HL-60 (cell line): ENCODE results near the gene OSBP2.
A peak's percentile ranks its signal among the peaks of the same experiment; 100 is the strongest.

Source experiments
- DNase-seq, 2 experiments: peaks; one replicate each; pipeline ENCODE4 v3.0.0-alpha.2; 2010 to 2020; ENCODE audit warnings: low read depth in 1 of 2, low spot score in 1 of 2
- H3K27ac ChIP-seq: fragments of 250-450 bp; sonication (Bioruptor Pico); replicated peaks from 2 replicates; pipeline ENCODE4 v1.5.1; 2020; ENCODE audit warnings: mild to moderate bottlenecking, moderate library complexity
- H3K27me3 ChIP-seq: fragments of 250-450 bp; sonication (Bioruptor Pico); 2 replicates; pipeline ENCODE4 v1.5.1; 2021; ENCODE audit warnings: mild to moderate bottlenecking, moderate library complexity; ENCODE audit not compliant: insufficient read depth, poor library complexity, severe bottlenecking
- H3K4me3 ChIP-seq: replicated peaks from 2 replicates; pipeline ENCODE4 v1.5.1; 2011; ENCODE audit warnings: mild to moderate bottlenecking, control low read depth, low read length; ENCODE audit not compliant: insufficient read depth
- GABPA ChIP-seq: IDR thresholded peaks from 2 replicates; pipeline ENCODE4 v1.6.1; 2012; ENCODE audit warnings: low read depth
- POLR2AphosphoS5 ChIP-seq: IDR thresholded peaks from 2 replicates; pipeline ENCODE4 v1.6.1; 2012; ENCODE audit warnings: low read depth
- REST ChIP-seq: IDR thresholded peaks from 2 replicates; pipeline ENCODE4 v1.6.1; 2012; ENCODE audit warnings: low read depth; ENCODE audit not compliant: insufficient replicate concordance
- SPI1 ChIP-seq: IDR thresholded peaks from 2 replicates; pipeline ENCODE4 v1.6.1; 2012; ENCODE audit warnings: low read depth, mild to moderate bottlenecking, borderline replicate concordance
- TF ChIP-seq, protein P1 (sequence below): IDR thresholded peaks from one replicate; pipeline ENCODE4 v1.5.1; 2011; ENCODE audit warnings: low read length, control low read depth, inconsistent platforms; ENCODE audit not compliant: insufficient read depth

Gene OSBP2

GRCh38 chr22:30667107-30667493 lies 27.6 kb upstream of the OSBP2 start:
- H3K27me3 ChIP-seq = peaks cover 3% of the 10 kb centered on the region
- DNase-seq = no peak
- TF ChIP-seq REST (no peak), POLR2AphosphoS5 (no peak), SPI1 (no peak), GABPA (no peak)
- TF ChIP-seq, protein P1, sequence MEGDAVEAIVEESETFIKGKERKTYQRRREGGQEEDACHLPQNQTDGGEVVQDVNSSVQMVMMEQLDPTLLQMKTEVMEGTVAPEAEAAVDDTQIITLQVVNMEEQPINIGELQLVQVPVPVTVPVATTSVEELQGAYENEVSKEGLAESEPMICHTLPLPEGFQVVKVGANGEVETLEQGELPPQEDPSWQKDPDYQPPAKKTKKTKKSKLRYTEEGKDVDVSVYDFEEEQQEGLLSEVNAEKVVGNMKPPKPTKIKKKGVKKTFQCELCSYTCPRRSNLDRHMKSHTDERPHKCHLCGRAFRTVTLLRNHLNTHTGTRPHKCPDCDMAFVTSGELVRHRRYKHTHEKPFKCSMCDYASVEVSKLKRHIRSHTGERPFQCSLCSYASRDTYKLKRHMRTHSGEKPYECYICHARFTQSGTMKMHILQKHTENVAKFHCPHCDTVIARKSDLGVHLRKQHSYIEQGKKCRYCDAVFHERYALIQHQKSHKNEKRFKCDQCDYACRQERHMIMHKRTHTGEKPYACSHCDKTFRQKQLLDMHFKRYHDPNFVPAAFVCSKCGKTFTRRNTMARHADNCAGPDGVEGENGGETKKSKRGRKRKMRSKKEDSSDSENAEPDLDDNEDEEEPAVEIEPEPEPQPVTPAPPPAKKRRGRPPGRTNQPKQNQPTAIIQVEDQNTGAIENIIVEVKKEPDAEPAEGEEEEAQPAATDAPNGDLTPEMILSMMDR = no peak
- no peak overlapping the region for H3K27ac ChIP-seq
- H3K4me3 ChIP-seq = peak overlapping the region; percentile 93

DNA sequence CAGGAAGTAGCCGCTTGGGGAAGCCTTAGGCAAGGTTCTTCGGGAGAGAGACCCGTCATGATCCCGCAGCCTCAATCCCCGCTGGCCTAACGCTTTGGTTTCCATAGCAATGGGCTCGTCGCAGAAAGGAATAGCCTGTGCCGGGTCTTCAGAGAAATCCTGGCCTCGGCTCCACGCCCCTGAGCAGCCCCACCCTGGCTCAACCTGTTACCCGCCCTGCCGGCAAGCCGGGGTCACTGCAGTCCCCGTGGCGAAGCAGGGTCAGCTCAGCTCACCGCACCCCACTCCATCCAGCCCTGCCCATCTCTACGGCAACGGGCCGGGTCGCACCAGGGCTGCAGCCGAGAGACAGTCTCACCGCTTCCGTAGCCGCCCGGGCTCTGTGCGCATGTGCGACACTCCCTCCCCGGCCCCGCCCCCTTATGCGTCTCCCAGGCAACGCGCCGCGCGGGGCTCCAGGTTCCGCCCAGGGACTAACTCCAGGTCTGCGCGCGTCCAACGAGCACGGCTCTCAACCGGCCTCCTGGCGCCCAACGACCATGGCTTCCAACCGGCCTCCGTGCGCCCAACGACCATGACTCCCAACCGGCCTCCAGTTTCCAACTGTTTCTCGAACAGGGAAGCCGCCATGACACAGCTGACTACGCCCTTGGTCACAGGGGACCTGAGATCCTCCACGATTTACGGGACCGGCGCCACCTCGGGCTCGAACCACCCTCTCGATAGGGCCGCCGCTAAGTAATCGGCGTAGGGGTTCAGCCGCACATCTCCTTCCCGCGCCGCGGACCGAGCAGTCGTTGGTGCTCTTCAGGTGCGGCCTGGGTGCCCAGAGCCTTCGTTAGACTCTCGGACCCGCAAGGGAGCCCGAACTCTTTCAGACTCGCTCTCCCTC lies 26.9 kb upstream of the OSBP2 start, which contains the start of gene DUSP18:
Gene DUSP18, minus strand, starts transcription at position 382 of the 892 bp plus-strand sequence. CDS start 3,872 bp downstream, outside the sequence.
- peak within 1 kb of the TSS; percentile 93 for H3K4me3 ChIP-seq
- TF ChIP-seq POLR2AphosphoS5 (peak; percentile 22; the same call in 1 of the 2 replicates), REST (no peak), GABPA (no peak), SPI1 (0 out of 2 replicates have a peak, but pooled peaks have one; percentile 4)
- TF ChIP-seq, protein P1 = no peak
- H3K27me3 ChIP-seq = peaks cover 3% of the 10 kb centered on the region
- peak within 1 kb of the TSS; percentile 41; the same call in 1 of the 2 replicates for H3K27ac ChIP-seq
- peak; percentile 82 to 86 for DNase-seq

GRCh38 chr22:30668386-30668710 lies 26.3 kb upstream of the OSBP2 start:
- peaks cover 3% of the 10 kb centered on the region for H3K27me3 ChIP-seq
- no peak for DNase-seq
- peak overlapping the region; percentile 93 for H3K4me3 ChIP-seq
- no peak overlapping the region for H3K27ac ChIP-seq
- TF ChIP-seq GABPA = no peak
- TF ChIP-seq, protein P1 = no peak
- TF ChIP-seq REST = no peak
- TF ChIP-seq SPI1 = no peak
- no peak for TF ChIP-seq POLR2AphosphoS5
